Dermis microvascular lymphatic vessel endothelial cell (primary cell): ENCODE data around the gene RNLS. TPM values are rescaled to one million over a fixed set of nuclear protein-coding genes. Genes with fewer than 3 reads are reported as not detected.

Experiments
- DNase-seq, 2 donors: peaks; one replicate each; pipeline versions ENCODE4 v3.0.0 to v3.0.0-alpha.2; 2010; ENCODE audit warnings: low read depth in 2 of 2
- total RNA-seq: library from RNA; depleted of rRNA; stranded (reverse); fragments of >200 nt; gene quantifications from 2 replicates; pipeline ENCODE4 v1.2.1, GENCODE V29; 2014

RNLS gene
- total RNA-seq, 1 donor from 2014 or later = 0.39 TPM

DNA sequence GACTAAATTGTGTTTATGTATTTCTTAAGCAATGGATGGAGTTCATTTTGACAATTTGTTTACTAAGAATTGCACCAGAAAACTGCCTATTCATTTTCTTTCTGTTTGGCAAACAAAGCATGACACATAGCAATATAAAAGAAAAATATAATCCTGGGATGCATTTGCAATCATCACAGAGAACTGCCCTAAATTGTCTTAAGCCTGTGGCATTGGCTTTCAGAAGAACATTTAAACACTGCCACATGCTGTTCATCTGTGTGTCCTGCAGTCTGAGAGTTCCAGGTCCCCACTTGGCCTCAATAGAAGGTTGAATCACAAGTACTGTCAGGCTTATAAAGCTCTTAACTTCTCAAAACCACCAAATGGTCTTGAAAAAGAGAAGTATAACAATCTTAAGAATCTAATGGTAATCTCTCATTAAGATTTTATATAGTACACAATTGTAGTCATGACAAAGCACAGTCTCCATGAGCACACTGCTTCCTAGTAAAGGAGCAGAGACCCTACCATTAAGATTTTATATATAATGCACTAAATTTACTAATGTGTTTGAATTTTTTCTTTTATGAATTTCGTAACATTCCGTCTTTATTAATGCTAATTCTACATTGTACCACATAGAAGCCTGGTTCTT, 29.9 kb downstream of the RNLS start:
- DNase-seq = peak; percentile 29 to 63

- DNase-seq = no peak
Measured at GRCh38 chr10:88551246-88551645, 31.9 kb downstream of the RNLS start.

GRCh38 chr10:88546497-88546896, 36.6 kb downstream of the RNLS start:
- peak; percentile 2 to 4 for DNase-seq

GRCh38 chr10:88545359-88545758, 37.8 kb downstream of the RNLS start:
- no peak for DNase-seq

DNA sequence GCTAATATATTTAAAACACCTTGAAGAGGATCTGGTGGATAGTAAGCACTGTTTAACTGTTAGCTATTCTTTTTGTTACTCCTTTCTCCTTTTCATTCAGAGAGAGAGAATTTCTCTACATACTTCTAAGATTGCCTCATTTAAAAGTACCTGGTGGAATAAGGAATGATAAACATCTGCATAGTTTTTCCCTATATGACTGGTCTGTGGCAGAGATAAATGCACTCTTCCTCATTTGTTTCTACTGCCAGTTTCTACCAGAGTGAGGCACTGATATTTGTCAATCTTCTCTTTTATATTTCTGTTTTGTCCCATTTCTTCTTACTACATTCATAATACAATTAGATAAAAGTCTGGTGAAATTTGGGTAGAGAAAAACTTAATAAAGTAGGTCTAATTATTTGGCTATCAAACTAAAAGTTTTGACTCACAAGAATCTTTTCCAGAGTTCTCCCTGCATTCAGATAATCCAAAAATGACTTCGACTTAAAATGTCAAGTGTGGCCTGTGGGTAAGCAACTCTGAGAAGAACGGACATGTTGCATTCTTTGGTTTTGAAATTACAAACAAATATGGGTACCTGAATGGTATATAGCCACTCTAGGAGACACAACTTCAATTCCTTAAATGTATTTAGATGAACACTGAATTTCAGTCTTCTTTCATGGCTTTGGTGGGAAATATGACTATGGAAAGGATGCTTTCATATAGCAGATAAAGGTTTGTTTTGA, 38.8 kb downstream of the RNLS start:
- DNase-seq = no peak

- DNase-seq = no peak
Measured at GRCh38 chr10:88542522-88542921, 40.6 kb downstream of the RNLS start.

- DNase-seq = peak in 1 of 2 donors; percentile 69
Measured at GRCh38 chr10:88541116-88541626, 41.9 kb downstream of the RNLS start.

- no peak for DNase-seq
Measured at GRCh38 chr10:88540351-88540750, 42.8 kb downstream of the RNLS start.

DNA sequence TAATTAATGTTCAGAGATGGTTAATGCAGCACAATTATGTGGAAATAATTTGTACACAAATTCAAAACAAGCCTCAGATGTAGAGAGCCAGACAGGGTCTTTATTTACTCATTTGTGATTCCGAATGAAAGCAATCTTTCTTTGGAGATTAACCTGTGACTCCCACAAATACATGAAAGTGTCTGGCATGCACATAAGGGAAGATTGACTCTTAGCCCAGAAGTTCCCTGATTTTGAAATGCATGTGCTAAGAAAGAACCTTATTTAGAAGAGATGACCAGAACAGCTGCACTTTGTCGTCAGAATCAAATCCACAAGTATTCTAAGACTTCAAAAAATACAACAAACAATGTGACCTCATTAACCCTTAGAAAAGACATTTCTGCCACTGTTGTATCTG, 45.1 kb downstream of the RNLS start:
- DNase-seq = no peak

GRCh38 chr10:88537322-88537721, 45.8 kb downstream of the RNLS start:
- no peak for DNase-seq

DNA sequence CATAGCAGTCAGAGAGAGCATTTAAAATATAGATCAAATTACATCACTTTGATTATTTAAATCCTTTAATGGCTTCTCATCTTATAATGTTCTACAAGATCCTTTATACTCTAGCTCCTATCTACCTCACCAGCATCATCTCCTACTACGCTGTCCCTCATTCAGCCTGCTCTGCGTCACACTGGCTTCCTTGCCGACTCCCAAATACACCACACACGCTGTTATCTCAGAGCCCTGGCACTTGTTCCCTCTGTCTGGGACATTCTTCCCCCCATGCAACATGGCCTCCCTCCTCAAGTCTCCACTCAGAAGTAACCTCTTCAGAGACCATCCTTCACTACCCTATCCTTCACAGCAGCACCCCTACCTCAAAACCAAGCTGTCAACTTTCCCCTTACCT, 46.7 kb downstream of the RNLS start:
- DNase-seq = no peak

GRCh38 chr10:88534072-88534665, 48.9 kb downstream of the RNLS start:
- DNase-seq = no peak

GRCh38 chr10:88531392-88532052, 51.6 kb downstream of the RNLS start:
- no peak for DNase-seq

DNA sequence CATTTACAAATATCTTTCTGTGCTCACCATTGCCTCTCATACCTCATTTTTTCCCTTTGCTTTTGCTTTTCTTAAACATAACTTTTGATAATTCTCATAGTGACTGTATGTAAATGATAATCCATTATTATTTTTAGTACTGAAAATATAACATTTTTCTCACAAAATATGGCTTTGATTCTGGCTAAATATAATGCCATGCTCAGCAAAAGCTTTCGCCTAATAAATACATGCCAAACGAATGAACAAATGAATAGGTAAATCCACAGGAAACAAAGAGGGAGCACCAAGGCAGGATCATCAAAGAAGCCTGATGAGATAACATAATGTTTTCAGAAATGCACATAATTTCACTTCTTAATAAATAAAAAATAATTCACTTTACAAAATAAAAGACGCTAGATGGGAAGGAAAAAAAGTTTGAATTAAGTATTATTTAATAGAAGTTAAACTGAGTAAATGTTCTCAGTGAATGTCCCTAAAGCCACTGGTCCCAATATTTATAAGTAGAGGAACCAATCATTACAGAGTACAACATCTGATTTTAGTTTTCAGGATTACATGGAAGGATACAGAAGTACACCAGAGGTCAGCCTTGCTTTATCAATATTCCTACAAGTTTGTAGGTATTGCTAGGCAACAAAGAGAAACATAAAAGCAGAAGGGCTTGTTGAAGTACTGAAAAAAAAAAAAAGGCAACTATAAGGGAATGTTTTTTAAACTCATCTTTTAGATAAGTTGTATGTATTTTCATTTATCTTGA, 52.3 kb downstream of the RNLS start:
- DNase-seq = no peak

- DNase-seq = no peak
Measured at GRCh38 chr10:88530093-88530492, 53.0 kb downstream of the RNLS start.

DNA sequence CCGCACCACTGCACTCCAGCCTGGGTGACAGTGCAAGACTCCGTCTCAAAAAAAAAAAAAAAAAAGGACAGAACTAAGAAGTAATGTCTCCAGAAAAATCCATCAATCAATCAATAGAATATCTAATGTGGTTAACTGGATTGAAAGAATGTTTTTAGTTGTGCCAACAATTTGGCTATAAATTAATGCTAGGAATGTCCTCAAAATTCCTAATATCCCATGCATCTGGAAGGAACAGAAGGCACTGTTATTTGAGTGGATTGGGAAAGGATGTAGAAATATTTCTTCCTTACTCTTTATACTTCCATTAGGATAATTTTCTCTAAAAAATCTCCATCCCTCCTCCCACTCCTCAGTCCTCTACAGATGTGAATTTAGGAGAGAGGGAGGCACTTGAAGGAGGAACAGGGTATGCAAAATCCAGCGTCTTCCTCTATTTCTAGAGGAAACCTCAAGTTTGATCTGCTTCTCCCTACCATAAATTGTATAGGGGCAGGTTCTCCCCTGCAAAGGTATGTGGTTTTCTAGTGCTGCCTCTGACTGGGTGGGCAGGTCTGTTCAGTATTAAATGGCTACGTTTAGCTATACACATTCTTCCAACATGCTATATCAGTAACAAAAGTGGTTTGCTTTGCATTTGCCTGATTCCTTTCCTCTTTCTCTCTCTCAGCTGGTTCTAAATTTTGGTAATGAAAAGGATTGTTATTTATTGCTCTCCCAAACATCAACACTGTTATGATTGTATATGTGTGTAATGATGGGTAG, 54.1 kb downstream of the RNLS start:
- DNase-seq = no peak

DNA sequence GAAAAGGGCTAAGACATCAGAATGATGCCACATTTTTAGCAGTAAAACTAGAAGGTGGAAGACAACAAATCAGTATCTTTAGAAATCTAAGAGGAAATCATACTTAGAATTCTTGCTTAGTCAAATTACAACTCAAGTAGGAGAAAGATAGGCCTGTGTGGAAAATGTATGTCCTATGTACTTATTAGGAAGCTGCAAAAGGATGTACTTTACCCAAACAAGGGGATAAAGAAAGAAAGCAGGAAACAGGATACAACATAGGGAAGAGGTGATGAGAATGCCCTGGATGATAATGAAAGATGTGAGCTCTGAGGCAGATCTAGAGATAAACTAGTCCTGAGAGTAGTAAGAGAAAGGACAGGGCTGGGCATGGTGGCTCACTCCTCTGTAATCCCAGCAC, 54.9 kb downstream of the RNLS start:
- no peak for DNase-seq

GRCh38 chr10:88527245-88527644, 55.9 kb downstream of the RNLS start:
- no peak for DNase-seq

DNA sequence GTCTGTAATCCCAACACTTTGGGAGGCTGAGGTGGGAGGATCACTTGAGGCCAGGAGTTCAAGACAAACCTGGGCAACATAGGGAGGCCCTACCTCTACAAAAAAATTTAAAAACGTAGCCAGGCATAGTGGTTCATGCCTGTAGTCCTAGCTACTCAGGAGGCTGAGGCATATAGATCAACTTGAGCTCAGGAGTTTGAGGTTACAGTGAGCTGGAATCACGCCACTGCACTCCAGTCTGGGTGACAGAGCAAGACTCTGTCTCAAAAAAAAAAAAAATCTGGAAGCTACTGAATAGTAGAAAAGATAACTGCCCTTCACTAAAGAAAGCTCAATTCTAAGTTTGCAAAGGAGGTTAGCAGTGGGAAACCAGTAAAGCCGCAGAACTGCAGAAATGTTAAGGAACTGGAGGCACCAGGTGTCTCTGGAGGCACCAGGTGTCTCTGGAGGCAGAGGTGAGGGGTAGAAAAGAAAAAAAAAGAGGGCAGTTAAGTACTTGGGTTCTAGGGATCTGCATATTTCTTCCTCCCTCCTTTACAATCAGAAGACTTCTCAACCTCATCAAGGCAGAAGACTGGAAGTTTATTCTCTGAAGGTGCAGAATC, 56.5 kb downstream of the RNLS start:
- no peak for DNase-seq

- DNase-seq = peak in 1 of 2 donors; percentile 63
Measured at GRCh38 chr10:88525371-88526069, 57.6 kb downstream of the RNLS start.
